ENCODE data around the gene ZBTB44. TPM values are rescaled to one million over a fixed set of nuclear protein-coding genes. Genes with fewer than 3 reads are reported as not detected.
A peak's percentile ranks its signal among the peaks of the same experiment; 100 is the strongest.

Gene ZBTB44
- total RNA-seq, 2 experiments from 2014 or later, result 38.2 to 49.4 TPM

- intact Hi-C loops (cut with DNase I, micrococcal nuclease), result no loop called here
- ChIA-PET POLR2A (no interaction called here), CTCF (no interaction called here)
- Mint-ChIP-seq H3K4me3 (no peak overlapping the region), H3K9me3 (ENCODE audit: low read depth) (peaks cover 2% of the 10 kb centered on the region), H3K36me3 (ENCODE audit: low read depth) (peaks cover 15% of the 10 kb centered on the region), H3K27me3 (no peaks in the 10 kb centered on the region), H3K4me1 (no peaks in the 10 kb centered on the region), H3K27ac (no peak overlapping the region)
- DNase-seq, result no peak
- no peak for ATAC-seq
These were observed 13.0 kb upstream of the ZBTB44 start for GRCh38 chr11:130327716-130328115.

GRCh38 chr11:130325691-130326090, 11.0 kb upstream of the ZBTB44 start:
- no peak overlapping the region for H3K27ac Mint-ChIP-seq
- ChIA-PET CTCF (no interaction called here), POLR2A (interaction anchor here (0.6 kb wide), 1 partner anchor 20 kb away, joined by 3 read pairs; no protein-coding TSS in a partner anchor)
- H3K27me3 Mint-ChIP-seq, result no peaks in the 10 kb centered on the region
- H3K4me1 Mint-ChIP-seq, result no peaks in the 10 kb centered on the region
- peaks cover 15% of the 10 kb centered on the region for H3K36me3 Mint-ChIP-seq (ENCODE audit: low read depth)
- peaks cover 12% of the 10 kb centered on the region for H3K9me3 Mint-ChIP-seq (ENCODE audit: low read depth)
- ATAC-seq, result no peak
- intact Hi-C loops (cut with DNase I, micrococcal nuclease), result no loop called here
- H3K4me3 Mint-ChIP-seq, result no peak overlapping the region
- no peak for DNase-seq

GRCh38 chr11:130323452-130324450, 9.0 kb upstream of the ZBTB44 start:
- no peaks in the 10 kb centered on the region for H3K27me3 Mint-ChIP-seq
- no peak overlapping the region for H3K27ac Mint-ChIP-seq
- H3K4me1 Mint-ChIP-seq, result no peaks in the 10 kb centered on the region
- CTCF ChIA-PET, result interaction anchor here (0.6 kb wide), 1 partner anchor 16 kb away, joined by 3 read pairs; no protein-coding TSS in a partner anchor
- no peak for ATAC-seq
- intact Hi-C loops (cut with DNase I, micrococcal nuclease), result no loop called here
- no peak overlapping the region for H3K4me3 Mint-ChIP-seq
- no peak for DNase-seq
- H3K36me3 Mint-ChIP-seq (ENCODE audit: low read depth), result peaks cover 12% of the 10 kb centered on the region
- POLR2A ChIA-PET, result no interaction called here
- peaks cover 12% of the 10 kb centered on the region for H3K9me3 Mint-ChIP-seq (ENCODE audit: low read depth)

GRCh38 chr11:130322126-130322525, 7.4 kb upstream of the ZBTB44 start:
- Mint-ChIP-seq H3K9me3 (ENCODE audit: low read depth) (peaks cover 12% of the 10 kb centered on the region), H3K27ac (no peak overlapping the region), H3K4me3 (no peak overlapping the region), H3K36me3 (ENCODE audit: low read depth) (peaks cover 2% of the 10 kb centered on the region), H3K27me3 (no peaks in the 10 kb centered on the region), H3K4me1 (no peaks in the 10 kb centered on the region)
- no peak for ATAC-seq
- intact Hi-C loops (cut with DNase I, micrococcal nuclease), result no loop called here
- CTCF ChIA-PET, result interaction anchor here (0.8 kb wide), 1 partner anchor 14 kb away, joined by 5 read pairs; no protein-coding TSS in a partner anchor
- POLR2A ChIA-PET, result no interaction called here
- no peak for DNase-seq

- intact Hi-C loops (cut with DNase I, micrococcal nuclease), result loop anchor here in 1 of 2 experiments (10.0 kb wide), 3 partner anchors 503 to 1043 kb away; partner anchors contain the start of gene TMEM45B
- peaks cover 11% of the 10 kb centered on the region for H3K9me3 Mint-ChIP-seq (ENCODE audit: low read depth)
- H3K4me3 Mint-ChIP-seq, result no peak overlapping the region
- peaks cover 15% of the 10 kb centered on the region for H3K4me1 Mint-ChIP-seq
- no peak overlapping the region for H3K27ac Mint-ChIP-seq
- ChIA-PET CTCF (interaction anchor here (0.6 to 1.2 kb wide), 2 partner anchors 8 to 31 kb away, joined by 3 read pairs; no protein-coding TSS in a partner anchor), POLR2A (no interaction called here)
- ATAC-seq, result no peak
- H3K36me3 Mint-ChIP-seq (ENCODE audit: low read depth), result peaks cover 1% of the 10 kb centered on the region
- no peaks in the 10 kb centered on the region for H3K27me3 Mint-ChIP-seq
- DNase-seq, result no peak
These were observed 3.4 kb upstream of the ZBTB44 start for GRCh38 chr11:130318031-130318673.

- ATAC-seq, result peak; percentile 54
- DNase-seq, result peak; percentile 72
- Mint-ChIP-seq H3K9me3 (ENCODE audit: low read depth) (no peaks in the 10 kb centered on the region), H3K4me1 (peaks cover 36% of the 10 kb centered on the region), H3K4me3 (peak overlapping the region; percentile 83), H3K36me3 (ENCODE audit: low read depth) (peaks cover 4% of the 10 kb centered on the region), H3K27ac (peak overlapping the region; percentile 95), H3K27me3 (no peaks in the 10 kb centered on the region)
- CTCF ChIA-PET, result no interaction called here
- POLR2A ChIA-PET, result no interaction called here
- intact Hi-C loops (cut with DNase I, micrococcal nuclease), result loop anchor here in 1 of 2 experiments (2.0 to 10.0 kb wide), 4 partner anchors 501 to 1041 kb away; partner anchors contain the start of genes SNX19 and TMEM45B
These were observed 745 bp upstream of the ZBTB44 start for GRCh38 chr11:130315354-130315970.

GRCh38 chr11:130314184-130314749, 450 bp downstream of the ZBTB44 start:
- H3K36me3 Mint-ChIP-seq (ENCODE audit: low read depth), result peaks cover 5% of the 10 kb centered on the region
- peak overlapping the region; percentile 83 for H3K4me3 Mint-ChIP-seq
- POLR2A ChIA-PET, result no interaction called here

GRCh38 chr11:130313383-130314183, 1.1 kb downstream of the ZBTB44 start:
- peaks cover 45% of the 10 kb centered on the region for H3K4me1 Mint-ChIP-seq
- no peaks in the 10 kb centered on the region for H3K9me3 Mint-ChIP-seq (ENCODE audit: low read depth)
- peak overlapping the region; percentile 95 for H3K27ac Mint-ChIP-seq
- H3K36me3 Mint-ChIP-seq (ENCODE audit: low read depth), result peaks cover 9% of the 10 kb centered on the region
- no peaks in the 10 kb centered on the region for H3K27me3 Mint-ChIP-seq
- H3K4me3 Mint-ChIP-seq, result peak overlapping the region; percentile 81
- CTCF ChIA-PET, result no interaction called here
- DNase-seq (no peak), ATAC-seq (no peak)
- POLR2A ChIA-PET, result no interaction called here
- intact Hi-C loops (cut with DNase I, micrococcal nuclease), result loop anchor here (1.0 to 10.0 kb wide), 7 partner anchors 244 to 1039 kb away; partner anchors contain the start of genes PRDM10 (in 2 of the 2), APLP2 (in 1 of the 2), NFRKB (in 1 of the 2) and SNX19 (in 1 of the 2)

More at GRCh38 chr11:130314184-130314749, 450 bp downstream of the ZBTB44 start:
- no peaks in the 10 kb centered on the region for H3K27me3 Mint-ChIP-seq
- intact Hi-C loops (cut with DNase I, micrococcal nuclease), result loop anchor here (1.0 to 10.0 kb wide), 7 partner anchors 245 to 1039 kb away; partner anchors contain the start of genes PRDM10 (in 2 of the 2), APLP2 (in 1 of the 2), NFRKB (in 1 of the 2) and SNX19 (in 1 of the 2)
- peak; percentile 64 for ATAC-seq
- CTCF ChIA-PET, result no interaction called here
- peak overlapping the region; percentile 95 for H3K27ac Mint-ChIP-seq
- peaks cover 38% of the 10 kb centered on the region for H3K4me1 Mint-ChIP-seq
- peak; percentile 79 for DNase-seq
- no peaks in the 10 kb centered on the region for H3K9me3 Mint-ChIP-seq (ENCODE audit: low read depth)

- Mint-ChIP-seq H3K27me3 (no peaks in the 10 kb centered on the region), H3K27ac (no peak overlapping the region), H3K4me1 (peaks cover 47% of the 10 kb centered on the region), H3K4me3 (peak overlapping the region; percentile 81), H3K36me3 (ENCODE audit: low read depth) (peaks cover 12% of the 10 kb centered on the region), H3K9me3 (ENCODE audit: low read depth) (no peaks in the 10 kb centered on the region)
- CTCF ChIA-PET, result no interaction called here
- POLR2A ChIA-PET, result no interaction called here
- intact Hi-C loops (cut with DNase I, micrococcal nuclease), result loop anchor here in 1 of 2 experiments (10.0 kb wide), 3 partner anchors 497 to 1037 kb away; partner anchors contain the start of gene TMEM45B
- no peak for ATAC-seq
- no peak for DNase-seq
These were observed 2.7 kb downstream of the ZBTB44 start for GRCh38 chr11:130312046-130312445.

GRCh38 chr11:130310622-130311021, 4.1 kb downstream of the ZBTB44 start:
- intact Hi-C loops (cut with DNase I, micrococcal nuclease), result loop anchor here in 1 of 2 experiments (10.0 kb wide), 3 partner anchors 496 to 1036 kb away; partner anchors contain the start of gene TMEM45B
- H3K36me3 Mint-ChIP-seq (ENCODE audit: low read depth), result peaks cover 17% of the 10 kb centered on the region
- no peak overlapping the region for H3K27ac Mint-ChIP-seq
- no peaks in the 10 kb centered on the region for H3K27me3 Mint-ChIP-seq
- ChIA-PET CTCF (interaction anchor here (0.6 to 1.1 kb wide), 4 partner anchors 8 to 178 kb away, joined by 3 to 4 read pairs (median 4); no protein-coding TSS in a partner anchor), POLR2A (no interaction called here)
- no peak overlapping the region for H3K4me3 Mint-ChIP-seq
- DNase-seq (no peak), ATAC-seq (no peak)
- H3K4me1 Mint-ChIP-seq, result peaks cover 40% of the 10 kb centered on the region
- H3K9me3 Mint-ChIP-seq (ENCODE audit: low read depth), result peaks cover 2% of the 10 kb centered on the region
